NCI-H1048 (cell line): Measurements from ENCODE around the gene DOCK6.

ENCODE experiments used
- DNase-seq: peaks from one replicate; lab custom pipeline; 2025; lab: John Stamatoyannopoulos, UW

The DOCK6 gene, protein sequence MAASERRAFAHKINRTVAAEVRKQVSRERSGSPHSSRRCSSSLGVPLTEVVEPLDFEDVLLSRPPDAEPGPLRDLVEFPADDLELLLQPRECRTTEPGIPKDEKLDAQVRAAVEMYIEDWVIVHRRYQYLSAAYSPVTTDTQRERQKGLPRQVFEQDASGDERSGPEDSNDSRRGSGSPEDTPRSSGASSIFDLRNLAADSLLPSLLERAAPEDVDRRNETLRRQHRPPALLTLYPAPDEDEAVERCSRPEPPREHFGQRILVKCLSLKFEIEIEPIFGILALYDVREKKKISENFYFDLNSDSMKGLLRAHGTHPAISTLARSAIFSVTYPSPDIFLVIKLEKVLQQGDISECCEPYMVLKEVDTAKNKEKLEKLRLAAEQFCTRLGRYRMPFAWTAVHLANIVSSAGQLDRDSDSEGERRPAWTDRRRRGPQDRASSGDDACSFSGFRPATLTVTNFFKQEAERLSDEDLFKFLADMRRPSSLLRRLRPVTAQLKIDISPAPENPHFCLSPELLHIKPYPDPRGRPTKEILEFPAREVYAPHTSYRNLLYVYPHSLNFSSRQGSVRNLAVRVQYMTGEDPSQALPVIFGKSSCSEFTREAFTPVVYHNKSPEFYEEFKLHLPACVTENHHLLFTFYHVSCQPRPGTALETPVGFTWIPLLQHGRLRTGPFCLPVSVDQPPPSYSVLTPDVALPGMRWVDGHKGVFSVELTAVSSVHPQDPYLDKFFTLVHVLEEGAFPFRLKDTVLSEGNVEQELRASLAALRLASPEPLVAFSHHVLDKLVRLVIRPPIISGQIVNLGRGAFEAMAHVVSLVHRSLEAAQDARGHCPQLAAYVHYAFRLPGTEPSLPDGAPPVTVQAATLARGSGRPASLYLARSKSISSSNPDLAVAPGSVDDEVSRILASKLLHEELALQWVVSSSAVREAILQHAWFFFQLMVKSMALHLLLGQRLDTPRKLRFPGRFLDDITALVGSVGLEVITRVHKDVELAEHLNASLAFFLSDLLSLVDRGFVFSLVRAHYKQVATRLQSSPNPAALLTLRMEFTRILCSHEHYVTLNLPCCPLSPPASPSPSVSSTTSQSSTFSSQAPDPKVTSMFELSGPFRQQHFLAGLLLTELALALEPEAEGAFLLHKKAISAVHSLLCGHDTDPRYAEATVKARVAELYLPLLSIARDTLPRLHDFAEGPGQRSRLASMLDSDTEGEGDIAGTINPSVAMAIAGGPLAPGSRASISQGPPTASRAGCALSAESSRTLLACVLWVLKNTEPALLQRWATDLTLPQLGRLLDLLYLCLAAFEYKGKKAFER (N-terminal part only)

DNA sequence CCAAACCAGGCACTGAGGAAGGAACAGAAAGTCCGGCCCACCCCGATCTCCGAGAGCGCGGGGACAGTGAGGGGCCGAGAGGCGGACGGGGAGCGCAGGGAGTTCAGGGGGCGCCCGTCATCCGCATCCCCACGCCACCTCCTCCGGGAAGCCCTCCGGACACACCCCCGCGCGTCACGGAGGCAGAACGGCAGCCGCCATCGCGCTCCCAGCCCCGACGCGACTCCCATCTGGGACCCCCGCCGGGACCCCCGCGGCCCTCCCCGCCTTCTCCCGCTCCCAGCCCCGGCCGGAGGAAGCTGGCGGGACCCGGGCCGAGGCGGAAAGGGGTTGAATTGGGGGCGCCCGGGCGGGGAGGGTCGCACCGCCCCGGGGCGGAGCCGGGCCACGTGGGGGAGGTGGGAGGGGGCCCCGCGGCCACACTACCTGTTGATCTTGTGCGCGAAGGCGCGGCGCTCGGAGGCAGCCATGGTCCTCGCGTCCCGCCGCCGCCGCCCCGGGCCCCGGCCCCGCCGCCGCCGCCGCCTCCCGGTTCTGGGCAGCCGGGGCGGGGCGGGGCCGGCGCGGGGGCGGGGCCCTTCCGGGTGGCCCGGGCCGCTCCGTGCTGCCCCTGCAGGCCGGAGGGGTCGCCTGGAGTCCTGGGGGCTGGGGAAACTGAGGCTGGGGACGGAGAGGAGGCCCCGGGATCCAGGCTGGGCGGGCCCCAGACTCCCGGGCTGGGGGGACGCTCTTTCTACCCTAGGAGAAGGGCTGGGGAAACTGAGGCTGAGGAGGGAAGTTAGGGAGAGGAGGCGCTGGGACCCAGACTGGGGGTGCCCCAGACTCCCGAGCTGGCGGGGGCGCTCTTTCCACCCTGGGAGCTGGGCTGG is at the start of gene DOCK6:
Gene DOCK6, minus strand, starts transcription at position 554 of the 869 bp plus-strand sequence. Its CDS starts 84 bp downstream, at position 470.
- no peak for DNase-seq

DNA sequence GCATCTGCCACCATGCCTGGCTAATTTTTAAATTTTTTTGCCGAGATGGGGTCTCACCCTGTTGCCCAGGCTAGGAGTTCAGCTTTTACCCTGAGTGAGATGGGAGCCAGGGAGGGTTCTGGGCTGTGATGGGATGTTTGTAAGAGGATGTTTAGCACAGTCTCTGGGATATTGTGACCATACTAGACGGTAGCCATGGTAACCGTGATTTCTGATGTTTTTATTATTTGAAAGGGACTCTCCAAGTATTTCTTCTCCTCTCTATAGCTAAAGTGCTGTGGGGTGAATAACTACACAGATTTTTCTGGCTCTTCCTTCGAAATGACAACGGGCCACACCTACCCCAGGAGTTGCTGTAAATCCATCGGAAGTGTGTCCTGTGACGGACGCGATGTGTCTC is 44.0 kb upstream of the DOCK6 start:
- no peak for DNase-seq

DNA sequence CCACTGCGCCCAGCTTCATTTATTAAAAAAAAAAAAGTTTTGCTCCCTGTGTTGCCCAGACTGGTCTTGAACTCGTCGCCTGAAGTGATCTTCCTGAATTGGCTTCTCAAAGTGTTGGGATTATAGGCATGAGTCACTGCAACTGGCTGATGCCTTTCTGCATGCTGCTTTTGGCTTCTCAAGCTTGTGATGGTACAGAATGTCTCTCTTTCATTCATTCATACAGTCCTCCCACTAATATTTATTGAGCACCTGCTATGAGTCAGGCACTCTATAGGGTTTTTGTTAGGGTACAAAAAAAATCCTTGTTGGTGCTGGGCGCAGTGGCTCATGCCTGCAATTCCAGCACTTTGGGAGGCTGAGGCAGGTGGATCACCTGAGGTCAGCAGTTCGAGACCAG is 42.6 kb upstream of the DOCK6 start:
- no peak for DNase-seq

DNA sequence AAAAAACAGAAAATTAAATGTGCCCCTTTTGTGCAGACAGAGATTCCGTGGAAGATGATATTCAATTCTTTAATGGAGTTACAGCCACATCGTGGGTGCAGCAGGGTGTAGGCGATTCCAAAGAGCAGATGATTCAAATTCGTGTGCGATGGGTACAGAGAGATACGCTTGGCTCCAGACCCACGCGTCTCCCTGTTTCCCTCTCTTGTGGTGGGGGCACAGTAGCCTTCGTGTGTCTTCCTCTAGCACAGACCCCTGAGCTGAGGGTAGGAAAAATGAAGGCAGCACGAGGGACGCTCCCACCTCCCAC is 38.4 kb upstream of the DOCK6 start:
- no peak for DNase-seq

DNA sequence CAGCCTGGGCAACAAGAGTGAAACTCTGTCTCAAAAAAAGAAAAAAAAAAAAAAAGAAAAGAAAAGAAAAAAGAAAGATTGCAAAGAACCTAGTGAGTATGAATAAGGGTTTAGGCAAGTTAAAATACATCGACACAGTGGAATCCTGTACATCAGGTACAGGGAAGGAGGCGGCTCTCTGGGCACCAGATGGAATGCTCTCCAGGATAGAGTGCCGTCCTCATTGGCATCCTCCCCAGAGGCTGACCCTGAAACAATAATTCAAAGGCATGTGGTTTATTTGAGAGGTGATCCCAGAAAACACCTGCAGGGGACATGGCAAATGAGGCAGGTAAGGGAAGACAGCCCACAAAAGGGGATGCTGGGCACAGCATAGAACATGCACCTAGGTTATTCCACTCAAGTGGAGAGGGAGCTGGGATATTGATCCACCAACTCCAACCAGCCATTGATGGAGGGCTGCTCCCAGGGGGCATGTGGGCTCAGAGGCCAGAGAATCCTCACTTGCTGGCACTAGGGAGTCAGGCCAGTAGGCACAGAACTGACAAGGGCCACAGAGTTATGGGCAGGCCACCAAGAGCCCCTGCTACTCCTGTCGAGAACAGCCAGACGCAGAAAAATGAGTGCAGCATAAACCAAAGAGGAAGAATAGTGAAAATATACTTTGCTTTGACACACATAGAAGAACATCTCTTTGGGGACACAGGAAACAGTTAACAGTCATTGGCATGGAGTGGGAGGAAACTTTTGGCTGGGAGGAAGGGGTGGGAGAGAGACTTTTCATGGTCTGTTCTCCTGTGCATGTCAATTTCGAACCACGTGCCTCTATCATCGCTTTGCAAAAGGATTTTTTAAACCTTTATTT is 37.9 kb upstream of the DOCK6 start:
- no peak for DNase-seq

DNA sequence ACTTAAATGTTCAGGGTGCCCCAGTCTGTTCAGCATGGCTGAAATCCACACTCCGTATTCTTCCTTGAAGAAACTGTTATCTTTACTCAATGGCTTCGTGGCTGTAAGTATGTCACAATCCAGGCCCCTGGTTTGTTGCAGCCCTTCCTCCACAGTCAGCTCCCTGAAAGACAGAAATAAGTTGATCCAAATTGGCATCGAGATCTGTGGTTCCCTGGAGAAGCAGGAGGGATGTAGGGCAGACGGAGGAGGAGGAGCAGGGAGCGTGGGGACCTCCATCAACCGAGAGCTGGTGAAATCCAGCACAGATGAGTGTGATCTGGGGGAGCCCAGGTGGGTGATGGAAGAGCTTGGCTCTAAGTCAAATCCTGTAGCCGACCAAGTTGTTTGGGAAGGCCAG is 33.9 kb upstream of the DOCK6 start:
- no peak for DNase-seq

DNA sequence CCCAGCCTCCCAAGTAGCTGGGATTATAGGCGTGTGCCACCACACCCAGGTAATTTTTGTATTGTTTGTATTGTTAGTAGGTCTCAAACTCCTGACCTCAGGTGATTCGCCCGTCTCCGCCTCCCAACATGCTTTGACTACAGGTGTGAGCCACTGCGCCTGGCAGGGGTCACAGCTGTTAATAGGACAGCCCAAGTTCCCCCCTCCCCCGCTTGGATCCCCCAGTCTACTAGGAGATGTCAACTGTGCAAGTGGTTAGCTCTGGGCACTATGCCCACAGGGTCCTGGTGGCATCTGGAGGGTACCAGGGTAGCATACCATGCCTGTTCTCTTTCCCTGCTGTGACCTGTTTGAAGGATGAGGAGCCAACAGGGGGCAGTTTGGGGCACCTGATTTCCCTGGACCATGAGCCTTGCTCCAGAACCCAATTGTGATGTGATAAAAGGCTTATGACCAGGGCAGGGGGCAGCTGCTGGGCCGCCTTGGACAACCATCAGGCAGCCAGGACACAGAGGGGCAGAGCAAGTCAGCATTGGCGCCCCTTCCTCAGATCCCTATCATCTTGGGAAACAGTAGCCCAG is 33.4 kb upstream of the DOCK6 start, which contains the start of gene TSPAN16:
Gene TSPAN16, plus strand, starts transcription at position 496 of the 581 bp plus-strand sequence. CDS start 138 bp downstream, outside the sequence.
- DNase-seq, result no peak

DNA sequence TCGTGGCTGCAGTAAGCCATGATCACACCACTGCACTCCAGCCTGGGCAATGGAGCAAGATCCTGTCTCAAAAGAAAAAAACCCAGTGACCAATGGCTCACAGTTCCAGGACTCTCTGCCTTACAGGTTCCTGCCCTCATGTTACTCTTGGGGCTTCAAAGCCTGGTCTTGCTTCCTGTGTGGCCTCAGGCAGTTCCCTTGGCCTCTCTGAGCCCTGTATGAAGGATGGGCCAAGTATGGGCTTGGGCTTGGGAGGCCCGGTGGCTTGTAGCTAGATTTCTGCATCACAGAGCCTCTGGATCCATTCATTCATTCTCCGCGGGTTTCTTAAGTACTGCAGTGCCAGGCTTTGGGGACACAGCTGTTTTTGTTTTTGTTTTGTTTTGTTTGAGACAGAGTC is 32.9 kb upstream of the DOCK6 start:
- no peak for DNase-seq

DNA sequence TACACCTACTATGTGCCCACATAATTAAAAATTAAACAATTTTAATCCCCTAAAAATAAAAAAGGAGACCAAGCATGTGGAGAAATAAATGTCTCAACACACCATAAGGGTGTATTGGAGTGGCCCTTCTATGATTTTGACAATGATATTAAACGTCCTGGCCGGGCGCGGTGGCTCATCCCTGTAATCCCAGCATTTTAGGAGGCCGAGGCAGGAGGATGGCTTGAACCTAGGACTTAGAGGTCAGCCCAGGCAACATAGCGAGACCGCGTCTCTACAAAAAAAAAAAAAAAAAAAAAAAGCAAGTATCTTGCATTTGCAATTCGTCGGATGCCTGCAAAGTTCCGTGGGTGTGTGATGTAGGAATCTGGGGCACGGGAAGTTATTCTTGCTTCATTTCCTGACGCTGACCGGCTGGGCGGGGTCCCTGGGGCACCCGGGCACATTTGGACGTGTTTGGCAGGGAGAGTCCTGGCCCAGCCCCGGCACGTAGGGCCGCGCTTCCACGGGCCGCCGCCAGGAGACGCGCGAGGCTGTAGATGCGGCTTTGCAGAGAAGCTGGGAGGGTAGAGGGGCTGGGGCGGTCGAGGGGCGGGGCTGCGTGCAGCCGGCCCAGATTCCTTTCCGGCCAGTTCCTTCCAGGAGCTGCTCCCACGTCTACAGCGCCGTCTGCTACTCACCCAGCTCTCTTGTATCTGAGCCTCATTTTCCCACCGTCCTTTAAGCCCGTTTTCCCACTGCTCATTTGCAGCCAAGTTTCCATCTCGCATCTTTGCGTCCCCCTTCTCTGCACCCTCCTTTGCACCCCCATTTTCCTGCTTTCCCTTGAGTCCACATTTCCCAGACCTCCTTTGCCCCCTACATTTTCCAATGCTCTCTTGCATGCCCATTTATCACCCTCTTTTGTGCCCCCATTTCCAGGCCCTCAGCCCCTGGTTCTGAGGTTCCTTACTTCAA is 31.4 kb upstream of the DOCK6 start:
- peak; percentile 61 for DNase-seq

DNA sequence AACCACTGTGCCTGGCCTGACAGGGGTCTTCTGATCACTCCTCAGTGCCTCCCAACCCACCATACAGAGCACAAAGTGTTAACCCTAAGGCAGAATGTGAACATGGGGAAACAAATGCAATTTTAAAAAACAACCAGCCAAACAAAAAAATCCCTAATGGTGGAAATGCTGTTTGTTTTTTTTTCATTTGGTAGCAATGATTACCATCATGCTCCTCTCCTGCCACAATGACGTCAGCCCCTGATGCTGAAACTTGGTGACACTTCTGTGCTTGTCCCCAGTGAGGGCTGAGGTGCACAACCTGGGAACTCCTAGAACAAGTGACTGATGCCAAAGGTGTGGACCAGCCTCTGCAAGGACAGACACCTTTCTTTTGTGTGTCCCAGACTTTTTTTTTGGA is 29.7 kb upstream of the DOCK6 start:
- no peak for DNase-seq

DNA sequence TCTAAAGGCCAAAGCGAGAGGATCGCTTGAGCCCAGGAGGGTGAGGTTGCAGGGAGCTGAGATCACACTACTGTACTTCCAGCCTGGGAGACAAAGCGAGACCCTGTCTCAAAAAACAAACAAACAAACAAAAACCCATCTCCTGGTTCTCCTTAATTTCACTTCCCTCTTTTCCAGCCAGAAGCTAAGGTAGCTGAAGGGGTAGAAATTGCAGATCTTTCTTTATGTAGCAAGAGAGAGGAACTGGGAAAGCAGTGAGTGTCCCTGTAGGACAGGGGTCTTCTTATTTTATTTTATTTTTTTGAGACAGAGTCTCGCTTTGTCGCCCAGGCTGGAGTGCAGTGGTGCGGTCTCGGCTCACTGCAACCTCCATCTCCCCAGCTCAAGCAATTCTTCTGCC is 29.1 kb upstream of the DOCK6 start:
- DNase-seq, result no peak

DNA sequence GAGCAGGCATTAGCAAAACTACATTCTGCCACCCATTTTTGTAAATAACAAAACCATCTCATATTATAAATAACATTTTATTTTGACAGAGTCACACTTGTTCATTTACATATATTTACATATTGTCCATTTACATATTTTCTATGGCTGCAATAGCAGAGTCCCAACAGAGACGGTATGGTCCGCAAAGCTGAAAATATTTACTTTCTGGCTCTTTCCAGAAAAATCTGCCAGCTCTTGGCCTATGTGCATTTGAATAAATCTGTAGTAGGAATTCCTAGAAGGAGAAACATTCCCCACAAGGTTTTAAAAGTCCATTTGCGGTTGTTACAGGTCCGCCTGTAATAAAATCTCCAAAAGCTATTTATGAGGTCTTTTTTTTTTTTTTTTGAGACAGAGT is 27.9 kb upstream of the DOCK6 start:
- no peak for DNase-seq

DNA sequence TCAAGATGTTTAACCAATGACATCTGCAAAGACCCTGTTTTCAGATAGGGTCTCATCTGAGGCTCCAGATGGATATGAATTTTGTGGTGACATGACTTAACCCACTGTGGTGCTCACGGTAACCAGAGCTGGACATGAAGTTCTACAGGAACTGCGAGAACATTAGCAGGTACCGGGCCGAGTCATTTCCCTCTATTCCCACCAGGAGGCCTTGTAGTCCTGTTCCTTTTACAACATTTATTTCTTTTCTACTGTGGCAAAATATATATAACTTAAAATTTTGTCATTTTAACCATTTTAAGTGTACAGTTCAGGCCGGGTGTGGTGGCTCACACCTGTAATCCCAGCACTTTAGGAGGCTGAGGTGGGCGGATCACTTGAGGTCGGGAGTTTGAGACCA is 26.0 kb upstream of the DOCK6 start:
- no peak for DNase-seq

DNA sequence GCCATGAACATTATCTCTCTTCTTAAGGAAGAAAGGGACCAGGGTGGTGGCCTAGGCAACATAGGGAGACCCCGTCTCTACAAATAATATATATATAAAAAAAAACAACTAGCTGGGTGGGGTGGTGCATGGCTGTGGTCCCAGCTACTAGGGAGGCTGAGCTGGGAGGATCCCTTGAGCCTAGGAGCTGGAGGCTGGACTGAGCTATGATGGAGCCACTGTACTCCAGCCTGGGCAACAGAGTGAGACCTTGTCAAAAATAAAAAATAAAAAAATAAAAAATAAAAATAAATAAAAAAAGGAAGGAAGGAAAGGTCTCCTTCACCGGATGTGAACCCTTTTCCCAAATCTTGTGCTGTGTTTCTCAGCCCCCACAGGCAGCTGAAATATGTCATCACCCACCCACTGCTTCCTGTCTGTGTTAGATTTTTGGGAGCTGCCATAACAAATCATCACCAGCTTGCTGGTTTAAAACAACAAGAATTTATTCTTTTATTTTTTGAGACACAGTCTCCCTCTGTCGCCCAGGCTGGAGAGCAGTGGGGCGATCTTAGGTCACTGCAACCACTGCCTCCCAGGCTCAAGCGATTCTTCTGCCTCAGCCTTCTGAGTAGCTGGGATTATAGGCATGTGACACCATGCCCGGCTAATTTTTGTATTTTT is 24.1 kb upstream of the DOCK6 start:
- no peak for DNase-seq

DNA sequence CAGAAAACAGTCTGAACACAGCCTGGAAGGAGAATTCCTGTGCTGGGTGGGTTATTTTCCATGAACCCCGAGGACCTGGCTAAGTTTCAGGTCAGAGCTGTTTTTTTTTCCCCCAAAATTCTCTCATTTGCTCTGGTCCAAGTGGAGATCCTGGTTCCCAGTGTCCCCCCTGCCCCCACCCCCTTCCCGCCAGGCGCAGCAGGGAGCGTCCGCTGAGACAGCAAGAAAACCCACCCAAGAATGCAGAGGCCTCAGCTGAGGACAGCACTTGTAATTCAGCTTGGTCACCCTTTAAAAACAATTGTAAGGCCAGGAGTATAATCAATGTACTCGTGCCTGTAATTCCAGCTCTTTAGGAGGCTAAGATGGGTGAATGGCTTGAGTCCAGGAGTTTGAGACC is 22.2 kb upstream of the DOCK6 start:
- DNase-seq, result no peak

DNA sequence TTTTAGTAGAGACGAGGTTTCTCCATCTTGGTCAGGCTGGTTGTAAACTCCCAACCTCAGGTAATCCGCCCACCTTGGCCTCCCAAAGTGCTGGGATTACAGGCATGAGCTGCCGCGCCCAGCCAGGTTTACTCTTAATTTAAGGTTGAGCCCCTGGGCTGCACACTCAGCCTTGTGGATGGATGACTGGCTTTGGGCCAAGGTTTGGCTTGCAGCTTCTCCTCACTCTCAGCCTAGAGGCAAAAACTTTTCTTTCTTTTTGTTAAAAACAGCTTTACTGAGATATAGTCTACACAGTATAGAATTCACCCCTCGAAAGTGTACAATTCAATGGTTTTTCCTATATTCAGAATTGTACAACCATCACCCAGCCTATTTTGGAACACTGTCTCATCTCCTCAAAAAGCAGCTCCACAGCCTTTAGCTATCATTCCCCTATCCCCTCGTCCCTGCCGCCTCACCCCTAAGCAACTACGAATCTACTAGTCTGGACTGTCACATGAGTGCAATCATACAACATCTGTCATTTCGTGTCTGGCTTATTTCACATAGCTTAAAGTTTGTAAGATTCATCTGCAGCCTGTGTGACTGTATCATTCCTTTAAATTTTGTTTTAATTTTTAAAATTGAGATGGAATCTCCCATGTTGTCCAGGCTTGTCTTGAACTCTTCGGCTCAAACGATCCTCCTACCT is 19.2 kb upstream of the DOCK6 start:
- no peak for DNase-seq

DNA sequence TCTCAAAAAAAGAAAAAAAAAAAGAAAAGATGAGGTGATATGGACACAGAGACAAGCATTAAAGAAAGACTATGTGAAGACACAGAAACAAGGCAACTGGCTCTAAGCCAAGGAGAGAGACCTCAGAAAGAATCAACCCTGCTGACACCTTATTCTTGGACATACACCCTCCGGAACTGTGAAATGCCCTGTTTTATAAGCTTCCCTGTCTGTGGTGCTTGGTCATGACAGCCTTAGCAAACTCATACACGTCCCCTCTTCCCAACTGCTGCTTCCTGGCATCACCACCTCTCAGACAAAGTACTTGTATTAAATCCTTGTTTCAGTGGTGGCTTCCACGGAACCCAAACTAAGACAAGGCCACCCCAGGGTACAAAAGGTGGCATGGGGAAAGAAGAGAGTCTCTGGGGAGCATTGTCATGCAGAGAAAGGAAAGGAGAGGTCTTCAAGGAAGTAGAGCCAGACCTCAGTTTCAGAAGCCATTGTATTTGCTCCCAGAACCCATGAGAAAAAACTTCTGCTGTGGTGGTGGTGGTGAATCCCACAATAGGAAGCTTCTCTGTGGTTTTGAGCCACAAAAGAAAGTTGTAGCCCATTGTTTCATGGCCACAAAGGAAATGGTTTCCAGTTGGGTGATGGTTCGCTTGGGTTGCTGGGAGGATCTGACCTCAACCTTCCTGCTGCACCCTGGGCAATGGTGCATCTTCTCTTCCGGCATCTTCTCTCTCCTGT is 17.3 kb upstream of the DOCK6 start:
- DNase-seq, result no peak
